Stimulated activated CD4-positive, alpha-beta T cell treated with anti-CD3 and anti-CD28 coated beads, Interleukin-2, amount 100 ng/mL, for 4 hours (primary cell): ENCODE data around the gene PSMA6.
"Not testable (repeated sequence)": the region's sequence is repeated elsewhere in the genome, so short reads cannot be mapped to it uniquely, and the experiment has no call there.

Experiments used
- DNase-seq: peaks from one replicate; pipeline ENCODE4 v3.0.0-alpha.2; 2020; ENCODE audit warnings: low read depth

The PSMA6 gene

DNA sequence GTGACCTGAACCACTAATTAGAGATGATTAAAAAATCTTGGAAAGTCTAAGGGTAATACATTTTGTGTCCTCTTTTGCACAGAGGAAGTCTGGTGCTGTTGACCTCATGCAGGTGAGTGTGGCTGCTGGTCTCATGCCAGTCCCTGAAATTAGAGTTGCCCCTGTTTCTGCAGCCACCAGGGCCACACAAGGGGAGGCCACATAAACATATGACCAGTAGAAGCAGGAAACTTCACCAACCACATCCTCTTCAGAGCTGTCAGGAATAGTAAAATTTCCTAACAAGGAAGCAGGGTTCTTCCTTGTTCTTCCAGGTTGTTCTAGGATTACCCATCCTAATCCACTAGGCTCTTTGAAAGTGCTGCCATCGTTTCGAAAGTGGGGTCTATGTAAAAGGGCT lies 28.3 kb downstream of the PSMA6 start:
- DNase-seq = no peak

DNA sequence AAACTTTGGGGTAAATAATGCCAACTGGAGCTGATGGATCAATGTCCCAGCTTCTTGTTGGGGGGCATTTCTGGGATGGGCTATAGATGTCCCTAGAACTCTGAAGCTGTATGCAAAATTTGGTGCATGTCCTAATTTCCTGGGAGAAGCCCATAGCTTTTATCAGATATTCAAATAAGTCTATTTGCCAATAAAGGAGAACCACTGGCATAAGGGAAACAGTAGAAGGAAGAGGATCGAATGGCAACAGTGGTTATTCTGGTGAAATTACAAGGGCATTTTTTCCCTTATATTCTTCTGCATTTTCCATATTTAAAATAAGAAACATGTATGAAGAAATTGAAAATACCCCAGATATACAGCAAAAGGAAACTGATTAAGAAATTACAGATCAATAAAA lies 34.2 kb downstream of the PSMA6 start:
- DNase-seq = no peak

DNA sequence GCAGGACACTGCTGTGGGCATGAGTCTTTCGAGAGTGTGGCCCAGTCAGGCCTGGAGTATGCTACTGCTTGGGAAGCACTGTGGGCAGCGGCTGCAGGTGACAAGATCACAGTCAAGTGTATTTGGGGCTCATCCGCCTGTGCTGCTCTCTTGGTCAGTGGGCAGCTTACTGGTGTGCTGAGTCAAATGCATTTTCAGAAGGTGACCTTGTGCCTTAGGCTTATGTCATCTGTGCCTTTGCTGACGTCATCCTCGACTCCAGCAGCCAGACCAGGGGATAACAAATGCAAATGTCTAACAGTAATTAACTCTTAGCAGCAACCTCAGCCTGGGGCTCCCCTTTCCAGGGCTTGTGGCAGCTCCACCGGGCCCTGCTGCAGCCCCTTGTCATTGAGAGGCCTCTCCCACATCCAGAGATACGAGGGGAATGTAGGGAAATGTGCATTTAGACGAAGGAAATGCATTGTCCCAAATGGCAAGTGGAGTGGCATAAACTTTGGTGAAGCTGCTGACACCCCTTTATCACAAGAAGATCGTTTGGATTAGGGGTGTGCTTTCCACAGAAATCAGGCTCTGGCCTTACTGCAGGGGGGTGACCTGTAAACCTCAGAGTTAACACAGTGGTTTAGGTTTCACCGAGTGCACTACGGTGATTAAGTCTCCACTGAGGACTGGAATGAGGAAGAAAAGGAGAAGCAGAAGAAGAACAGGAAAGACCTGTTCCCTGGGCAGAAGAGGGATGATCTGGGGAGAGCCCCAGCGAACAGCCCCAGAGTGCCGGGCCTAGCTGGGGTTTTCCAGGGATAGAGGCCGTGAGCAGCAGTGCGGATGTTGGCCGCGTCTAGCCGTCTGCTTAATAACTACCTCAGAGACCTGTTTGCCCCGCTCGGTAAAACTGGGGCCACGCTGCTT lies 39.7 kb downstream of the PSMA6 start:
- no peak for DNase-seq

DNA sequence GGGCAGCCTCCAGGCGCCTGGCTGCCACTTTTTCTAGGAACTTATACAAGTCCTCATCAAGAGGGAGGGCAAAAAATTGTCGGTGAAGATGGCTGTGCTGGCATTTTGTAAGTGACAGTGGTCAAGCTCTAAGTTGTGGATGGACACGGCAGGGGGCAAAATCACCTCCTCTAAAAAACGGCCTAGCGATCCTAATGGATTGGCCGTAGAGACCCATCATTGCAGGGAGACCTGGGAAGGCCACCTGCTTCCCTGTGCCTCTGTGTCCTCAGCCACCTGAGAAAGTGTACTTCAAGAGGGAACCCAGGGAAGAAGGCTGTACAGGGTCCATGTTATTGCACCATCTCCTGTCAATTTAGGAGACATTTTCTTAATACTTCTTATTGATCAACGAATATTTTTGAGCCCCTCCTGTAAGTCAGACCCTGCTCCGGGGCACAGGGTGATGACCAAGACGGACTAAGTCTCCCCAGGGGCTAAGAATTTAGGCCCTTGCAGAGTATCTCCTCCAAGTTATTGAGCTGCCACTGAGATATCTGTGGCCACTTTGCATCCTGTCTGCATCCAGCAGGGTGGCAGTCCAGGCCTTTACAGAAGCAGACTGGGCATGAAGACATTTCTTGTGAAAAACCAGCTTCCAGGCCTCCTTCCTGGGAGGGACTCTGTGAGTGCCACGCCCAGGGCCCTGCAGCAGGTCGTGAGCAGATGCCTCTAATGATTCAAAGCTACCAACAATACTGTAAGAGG lies 40.5 kb downstream of the PSMA6 start:
- DNase-seq = no peak

DNA sequence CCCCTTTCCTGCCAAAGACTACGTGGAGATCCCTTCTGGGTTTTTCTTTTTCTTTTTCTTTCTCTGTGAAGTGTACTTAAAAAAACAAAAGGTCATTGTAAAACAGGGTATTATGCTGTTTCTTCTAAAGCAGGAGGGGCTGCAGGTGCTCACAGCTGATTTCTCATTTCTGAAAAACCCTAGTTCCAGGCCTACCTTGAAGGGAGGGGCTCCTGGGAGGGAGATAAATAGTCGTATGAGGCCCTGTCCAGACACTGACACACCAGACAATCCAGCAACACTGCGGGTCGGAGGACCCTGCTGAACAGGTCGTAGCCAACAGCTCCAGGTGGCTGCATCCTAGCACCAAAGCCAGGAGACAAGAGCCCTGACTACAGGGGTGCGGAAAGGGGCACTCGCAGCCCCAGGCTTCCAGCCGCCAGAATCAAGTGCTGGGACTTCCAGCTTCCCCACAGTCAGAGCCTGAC lies 41.1 kb downstream of the PSMA6 start:
- DNase-seq = no peak

DNA sequence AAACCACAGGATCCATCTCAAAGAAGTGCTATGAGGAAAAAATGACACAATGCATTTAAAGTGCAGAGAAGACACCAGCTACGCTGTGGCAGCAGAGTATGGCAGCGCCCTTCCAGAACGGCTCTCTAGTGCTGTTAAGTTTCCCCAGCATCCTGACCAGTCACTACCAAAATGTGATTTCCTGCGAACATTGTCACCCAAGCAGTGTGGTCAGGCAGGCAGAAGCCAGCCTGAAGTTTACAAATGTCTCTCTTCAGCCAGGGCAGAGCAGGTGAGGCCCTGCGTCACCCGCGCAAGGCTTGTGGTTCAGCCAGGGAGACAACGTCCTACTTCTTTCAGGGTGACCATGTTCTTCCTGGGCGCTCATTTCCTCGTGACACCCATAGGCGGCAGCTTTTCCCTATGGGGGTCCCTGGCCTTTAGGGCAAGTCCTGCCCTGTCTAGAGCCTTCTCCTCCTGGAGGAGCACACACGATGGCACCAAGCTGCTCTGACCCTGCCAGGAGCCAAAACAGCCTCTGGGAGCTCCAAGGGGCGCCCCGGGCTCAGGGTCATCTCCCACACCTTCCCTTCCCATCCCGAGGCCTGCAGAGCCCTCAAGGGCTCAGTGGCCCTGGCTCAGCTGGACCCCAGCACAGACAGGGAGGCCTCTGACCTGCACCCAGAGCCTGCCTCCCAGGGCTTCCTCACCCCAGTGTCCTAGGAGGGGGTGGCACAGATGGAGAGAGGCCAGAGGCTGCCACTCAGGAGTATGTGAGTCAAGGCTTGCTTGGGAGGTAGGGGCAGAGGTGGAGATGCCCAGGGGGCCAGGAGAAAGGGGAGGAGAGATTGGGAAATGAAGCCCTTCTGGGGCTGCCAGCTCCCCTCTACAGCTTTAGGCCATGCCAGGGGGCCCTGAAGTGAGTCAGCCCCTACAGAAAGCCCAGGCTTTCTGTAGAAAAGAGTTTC lies 41.9 kb downstream of the PSMA6 start:
- DNase-seq = no peak

DNA sequence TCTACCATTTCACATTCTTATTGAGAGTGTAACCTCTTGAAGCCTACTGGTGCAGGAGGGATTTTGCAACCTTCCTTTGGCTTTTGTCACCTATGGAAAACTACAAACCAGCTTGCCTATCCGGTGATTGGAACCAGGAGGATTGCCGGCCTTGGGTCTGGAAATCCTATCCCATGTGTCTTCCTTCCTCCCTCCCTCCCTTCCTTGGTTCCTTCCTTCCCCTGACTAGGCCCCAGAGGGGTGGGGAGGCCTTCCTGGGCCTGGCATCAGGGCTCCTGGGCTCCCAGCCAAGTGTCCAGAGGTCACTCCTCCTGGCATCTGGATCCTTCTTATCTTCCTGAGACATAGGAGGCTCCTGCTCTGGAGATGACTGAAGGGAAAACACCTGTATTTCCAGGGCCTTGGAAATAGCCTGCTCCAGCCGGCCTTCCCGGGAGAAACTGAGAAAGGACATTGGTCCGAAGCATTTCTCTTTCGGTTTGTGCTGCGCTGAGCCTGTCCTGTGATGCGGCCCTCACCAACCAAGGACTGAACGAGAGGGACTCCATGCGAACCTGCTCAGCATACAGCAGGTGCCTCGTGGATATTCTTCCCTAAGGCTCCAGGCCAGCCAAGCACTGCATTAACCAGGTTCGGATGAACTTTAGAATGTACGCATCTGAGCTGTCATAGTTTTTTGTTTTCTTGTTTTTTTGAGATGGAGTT lies 43.4 kb downstream of the PSMA6 start:
- no peak for DNase-seq

DNA sequence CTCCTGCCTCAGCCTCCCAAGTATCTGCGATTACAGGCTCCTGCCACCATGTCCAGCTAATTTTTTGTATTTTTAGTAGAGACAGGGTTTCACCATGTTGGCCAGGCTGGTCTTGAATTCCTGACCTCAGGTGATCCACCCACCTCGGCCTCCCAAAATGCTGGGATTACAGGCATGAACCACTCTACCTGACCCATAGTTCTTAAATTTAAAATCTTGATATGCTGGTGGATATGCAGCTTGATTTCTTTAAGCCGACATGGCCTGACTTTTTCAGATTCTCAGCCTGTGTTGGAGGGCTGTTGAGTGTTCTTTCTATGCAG lies 44.0 kb downstream of the PSMA6 start:
- DNase-seq = not testable (repeated sequence)

DNA sequence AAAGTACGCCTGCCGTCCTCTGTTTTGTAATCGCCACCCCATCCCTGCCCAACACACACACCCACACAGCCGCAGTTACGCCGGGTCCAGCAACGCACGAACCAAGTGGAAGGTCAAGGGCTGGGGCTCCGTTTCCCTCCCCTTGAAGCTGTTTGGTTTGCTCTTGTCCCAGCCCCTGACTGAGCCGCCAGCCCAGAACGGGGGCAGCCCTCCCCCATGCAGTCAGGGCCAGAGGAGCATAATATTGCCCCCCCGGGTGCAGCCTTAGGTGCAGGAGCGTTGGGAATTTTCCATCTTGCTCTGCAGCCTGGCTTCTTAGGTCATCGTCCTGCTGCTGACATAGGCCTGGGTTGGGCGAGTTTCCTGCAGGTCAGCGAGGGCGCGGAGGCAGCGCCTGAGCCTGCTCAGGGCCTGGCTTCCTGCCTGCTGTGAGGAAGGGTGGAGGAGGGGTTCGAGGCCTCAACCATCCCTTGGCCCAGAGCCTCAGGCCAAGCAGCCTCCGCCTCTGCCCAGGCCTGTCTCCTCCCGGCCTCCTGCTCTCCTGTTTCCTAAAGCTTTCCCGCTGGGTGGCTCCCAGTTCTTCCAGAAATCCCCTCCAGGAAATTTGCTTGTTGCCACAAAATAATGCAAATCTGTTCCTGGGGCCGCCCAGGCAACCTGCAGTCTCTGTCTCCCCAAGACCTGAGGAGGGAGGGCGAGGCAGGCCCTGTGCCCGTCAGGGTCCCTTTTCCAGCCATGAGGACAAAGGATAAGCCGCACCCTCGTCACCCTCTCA lies 44.5 kb downstream of the PSMA6 start:
- DNase-seq = no peak

DNA sequence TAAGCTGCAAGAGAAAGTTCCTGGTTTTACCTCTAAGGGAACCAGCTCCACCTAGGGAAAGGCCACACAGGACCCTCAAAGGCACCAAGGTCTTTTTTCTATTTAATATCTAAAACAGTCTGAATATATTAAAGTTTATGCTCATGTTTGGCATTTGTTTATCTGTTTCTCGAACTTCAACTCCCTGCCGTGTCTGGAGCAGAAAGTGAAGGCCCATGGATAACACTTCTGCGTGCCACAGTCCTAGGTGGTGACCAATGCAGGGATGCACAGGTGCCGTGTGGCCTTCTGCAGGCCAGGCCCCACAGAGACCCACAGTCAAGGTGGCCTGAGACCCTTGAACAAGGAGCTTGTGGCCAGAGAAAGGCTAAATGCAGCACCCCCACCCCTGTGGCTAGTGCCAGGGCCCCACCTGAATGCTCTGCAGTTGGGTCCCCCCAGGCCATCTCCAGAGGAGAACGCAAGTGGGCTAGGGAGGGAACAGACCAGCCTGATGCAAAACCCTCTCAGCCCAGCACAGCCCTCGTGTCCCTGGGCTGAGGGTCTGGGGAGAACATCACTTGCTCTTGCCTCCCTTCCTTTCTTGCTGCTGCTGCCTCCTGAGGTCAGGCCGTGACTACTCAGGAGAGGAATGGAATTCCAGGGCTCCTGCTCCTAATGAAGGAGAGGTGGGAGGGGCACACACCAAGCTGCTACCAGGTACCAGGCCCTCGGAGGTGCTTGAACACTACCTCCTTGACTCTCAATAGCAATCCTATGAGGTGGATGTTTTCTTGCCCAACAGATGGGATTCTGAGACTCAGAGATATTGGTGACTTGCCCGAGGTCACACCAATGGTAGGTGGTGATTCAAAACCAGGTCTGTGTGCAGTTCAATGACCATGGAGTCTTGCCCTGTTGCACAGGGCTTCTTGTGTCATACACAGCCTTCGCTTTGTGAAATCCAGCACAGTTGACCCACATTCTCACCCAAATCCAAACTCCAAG lies 45.4 kb downstream of the PSMA6 start:
- no peak for DNase-seq

DNA sequence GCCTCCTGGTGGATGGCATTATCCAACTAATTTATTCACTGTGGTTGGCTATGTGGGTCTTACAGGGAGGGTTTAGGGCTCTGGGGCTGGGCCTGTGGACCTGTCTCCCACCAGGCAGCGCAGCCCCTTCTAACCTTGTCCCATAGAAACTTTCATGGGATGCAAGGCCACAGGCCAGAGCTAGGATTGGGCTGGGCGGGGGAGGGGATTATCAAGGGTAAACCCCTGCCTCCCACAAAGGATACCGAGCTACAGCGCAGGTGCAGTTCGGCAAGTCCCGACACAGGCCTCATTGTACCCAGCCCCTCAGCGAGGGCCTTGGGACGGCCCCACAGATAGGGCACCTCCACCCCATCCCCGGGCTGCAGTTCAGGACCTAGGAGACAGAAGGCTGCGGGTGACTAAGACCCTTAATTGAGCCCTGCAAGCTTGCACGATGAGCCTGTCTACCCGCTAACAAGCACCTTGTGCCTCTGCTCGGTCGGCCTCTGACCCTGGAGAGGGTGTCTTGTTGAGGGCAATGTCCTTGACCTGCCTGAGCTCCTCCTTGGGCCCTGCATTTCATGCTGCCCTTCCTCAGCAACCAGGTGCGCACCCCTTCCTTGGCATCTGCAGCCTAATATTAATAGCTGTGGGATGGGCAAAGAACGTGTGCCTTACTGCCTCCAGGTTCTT lies 46.7 kb downstream of the PSMA6 start:
- no peak for DNase-seq

DNA sequence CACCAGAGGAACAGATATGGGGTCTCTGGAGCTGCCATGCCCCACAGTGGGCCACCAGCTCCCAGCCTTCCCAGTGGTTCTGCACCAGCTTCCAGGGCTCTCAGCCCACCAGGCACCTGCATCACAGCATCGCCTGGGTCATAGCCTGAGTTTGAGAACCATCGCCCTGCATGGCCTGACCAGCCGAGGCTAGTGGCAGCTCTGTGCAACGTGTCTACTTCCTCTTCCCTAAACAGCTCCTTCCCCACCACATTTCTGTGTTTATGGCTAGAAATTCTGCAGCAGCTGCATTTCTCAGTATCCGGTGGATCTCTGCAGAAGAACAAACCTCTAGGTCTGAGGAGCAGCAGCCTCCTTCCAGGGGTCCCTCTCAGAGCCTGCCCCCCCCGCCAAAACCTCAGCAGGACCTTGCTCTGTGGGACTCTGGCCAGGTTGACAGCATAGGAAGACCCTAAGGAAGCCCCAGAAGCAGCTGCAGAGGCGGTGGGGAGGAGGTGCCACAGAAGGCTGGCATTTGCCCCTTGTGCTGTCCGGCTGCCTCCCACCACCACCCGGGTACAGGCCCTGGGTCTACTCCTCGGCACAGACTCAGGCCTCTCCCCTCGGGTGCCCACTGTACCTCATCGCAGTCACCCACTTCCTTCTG lies 47.7 kb downstream of the PSMA6 start:
- no peak for DNase-seq

DNA sequence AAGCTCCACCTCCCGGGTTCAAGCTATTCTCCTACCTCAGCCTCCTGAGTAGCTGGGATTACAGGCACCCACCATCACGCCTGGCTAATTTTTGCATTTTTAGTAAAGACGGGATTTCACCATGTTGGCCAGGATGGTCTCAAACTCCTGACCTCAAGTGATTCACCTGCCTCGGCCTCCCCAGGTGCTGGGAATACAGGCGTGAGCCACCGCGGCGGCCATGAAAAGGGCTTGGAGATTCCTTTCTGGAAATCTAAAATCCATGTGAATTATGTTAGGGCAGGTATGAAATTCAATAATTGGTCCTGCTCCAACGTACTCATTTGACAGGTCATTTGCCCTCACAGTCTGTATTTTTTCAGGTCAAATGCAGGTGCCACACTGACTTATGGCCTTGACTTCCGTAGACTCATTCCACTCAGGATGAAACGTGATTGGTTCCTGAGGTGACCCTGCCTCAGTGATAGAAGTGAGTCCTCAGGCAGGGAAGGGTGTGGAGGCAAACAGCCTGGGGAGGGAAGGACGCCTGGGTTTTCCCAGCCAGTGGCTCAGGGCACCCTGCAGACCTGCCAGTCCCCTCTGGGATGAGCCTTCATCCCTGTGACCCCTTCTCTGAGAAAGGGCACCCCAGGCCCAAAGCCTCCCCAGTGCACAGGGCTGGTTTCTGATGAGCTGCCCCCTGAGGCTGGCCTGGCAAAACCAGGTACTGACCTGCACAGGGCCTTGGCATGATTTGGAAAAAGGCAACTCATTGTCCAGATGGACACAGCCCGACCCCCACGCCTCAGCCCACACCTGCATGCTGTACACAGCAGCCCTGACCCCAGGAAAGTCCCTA lies 48.7 kb downstream of the PSMA6 start:
- no peak for DNase-seq

DNA sequence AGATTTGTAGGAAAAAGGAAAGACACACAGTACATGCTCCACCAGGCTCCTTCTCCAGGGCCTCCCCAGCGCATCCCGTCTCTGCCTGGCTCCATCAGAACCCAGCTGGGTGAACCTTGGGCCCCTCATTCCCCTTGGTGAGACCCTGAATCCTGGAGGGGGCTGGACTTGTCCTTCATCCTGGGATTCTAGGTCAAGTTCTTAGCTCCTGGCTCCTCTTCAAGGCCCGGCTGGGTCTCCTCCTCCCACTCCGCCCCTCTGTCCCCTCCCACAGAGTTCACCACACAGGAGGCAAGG lies 49.2 kb downstream of the PSMA6 start:
- DNase-seq = no peak

DNA sequence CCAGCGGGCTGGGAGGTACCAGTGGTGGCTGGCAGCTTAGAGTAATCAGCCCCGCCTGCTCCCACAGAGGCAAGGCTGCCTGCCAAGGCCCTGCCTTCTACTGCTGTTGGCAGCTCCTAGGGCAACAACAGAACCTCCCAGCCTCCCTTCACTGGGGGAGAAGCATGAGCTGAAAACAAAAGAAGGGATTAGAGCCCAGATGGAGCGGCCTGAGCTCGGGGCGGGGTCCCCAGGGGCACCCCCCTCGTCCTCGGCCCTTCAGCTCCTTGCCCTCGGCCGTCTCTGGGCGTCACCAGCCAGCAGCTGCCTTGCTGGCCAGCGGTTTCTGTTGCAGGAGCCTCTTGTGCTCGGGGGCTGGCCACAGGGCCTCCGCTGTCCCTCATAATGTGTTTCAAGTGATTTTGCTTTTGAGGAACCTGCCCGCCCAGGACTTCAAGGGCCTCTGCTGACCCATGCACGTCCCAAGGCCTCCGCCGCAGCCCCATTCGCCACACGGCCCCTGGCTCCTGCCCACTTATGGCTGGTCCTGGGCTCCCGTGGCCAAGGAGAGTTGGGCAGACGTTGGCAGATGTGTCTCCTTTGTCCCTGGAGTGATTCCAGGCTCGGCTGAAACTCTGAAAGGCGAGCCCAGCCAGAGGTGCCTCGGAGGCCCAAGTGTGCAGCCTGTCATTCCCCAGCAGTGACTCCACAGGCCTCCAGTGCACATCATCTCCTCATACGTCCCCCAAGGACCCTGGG lies 49.7 kb downstream of the PSMA6 start:
- DNase-seq = no peak

DNA sequence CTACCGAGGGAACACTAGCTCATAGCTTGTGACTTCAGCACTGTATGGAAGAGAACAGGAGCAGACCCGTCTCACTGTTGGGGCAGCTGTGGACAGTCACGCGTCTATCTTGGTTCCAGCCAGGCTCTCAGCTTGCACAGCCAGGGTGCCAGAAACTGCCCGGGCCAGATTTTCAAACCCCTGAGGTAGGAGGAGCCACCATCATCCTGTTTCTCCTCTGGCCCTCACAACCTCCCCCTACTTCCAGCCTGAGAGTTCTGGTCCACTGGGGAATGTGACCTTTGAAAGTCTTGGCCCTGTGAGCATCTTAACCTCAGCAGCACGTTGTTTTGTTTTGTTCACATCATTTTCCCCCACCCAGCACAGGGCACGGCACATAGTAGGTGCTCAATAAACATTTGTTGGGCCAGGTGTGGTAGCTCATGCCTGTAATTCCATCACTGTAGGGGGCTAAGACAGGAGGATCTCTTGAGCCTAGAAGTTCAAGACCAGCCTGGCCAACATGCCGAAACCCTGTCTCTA lies 50.4 kb downstream of the PSMA6 start:
- DNase-seq = no peak

DNA sequence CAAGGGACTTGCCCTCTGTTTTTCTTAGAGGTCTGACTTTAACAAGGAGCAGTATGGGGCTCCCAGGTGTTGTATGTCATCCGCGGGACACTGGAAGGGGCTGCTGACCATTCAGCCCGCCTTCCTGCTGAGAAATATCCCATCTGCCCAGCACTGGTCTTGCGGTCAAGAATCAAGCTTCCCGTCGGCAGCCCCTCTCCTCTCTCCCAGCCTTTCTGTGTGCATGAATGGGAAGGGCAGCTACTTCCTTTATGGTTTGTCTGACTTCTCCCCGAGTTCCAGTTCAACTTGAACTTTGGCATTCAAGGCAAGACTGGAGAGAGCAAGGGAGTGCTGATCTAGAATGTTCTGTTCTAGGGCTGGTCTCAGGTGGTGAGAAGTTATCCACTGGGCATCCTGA lies 51.5 kb downstream of the PSMA6 start:
- DNase-seq = no peak
